ENCODE results near the gene TRNAU1AP. TPM values are rescaled to one million over a fixed set of nuclear protein-coding genes. Genes with fewer than 3 reads are reported as not detected.
A peak's percentile ranks its signal among the peaks of the same experiment; 100 is the strongest.
"Not testable (repeated sequence)": the region's sequence is repeated elsewhere in the genome, so short reads cannot be mapped to it uniquely, and the experiment has no call there.

Gene TRNAU1AP
- total RNA-seq, result 8.3 TPM

DNA sequence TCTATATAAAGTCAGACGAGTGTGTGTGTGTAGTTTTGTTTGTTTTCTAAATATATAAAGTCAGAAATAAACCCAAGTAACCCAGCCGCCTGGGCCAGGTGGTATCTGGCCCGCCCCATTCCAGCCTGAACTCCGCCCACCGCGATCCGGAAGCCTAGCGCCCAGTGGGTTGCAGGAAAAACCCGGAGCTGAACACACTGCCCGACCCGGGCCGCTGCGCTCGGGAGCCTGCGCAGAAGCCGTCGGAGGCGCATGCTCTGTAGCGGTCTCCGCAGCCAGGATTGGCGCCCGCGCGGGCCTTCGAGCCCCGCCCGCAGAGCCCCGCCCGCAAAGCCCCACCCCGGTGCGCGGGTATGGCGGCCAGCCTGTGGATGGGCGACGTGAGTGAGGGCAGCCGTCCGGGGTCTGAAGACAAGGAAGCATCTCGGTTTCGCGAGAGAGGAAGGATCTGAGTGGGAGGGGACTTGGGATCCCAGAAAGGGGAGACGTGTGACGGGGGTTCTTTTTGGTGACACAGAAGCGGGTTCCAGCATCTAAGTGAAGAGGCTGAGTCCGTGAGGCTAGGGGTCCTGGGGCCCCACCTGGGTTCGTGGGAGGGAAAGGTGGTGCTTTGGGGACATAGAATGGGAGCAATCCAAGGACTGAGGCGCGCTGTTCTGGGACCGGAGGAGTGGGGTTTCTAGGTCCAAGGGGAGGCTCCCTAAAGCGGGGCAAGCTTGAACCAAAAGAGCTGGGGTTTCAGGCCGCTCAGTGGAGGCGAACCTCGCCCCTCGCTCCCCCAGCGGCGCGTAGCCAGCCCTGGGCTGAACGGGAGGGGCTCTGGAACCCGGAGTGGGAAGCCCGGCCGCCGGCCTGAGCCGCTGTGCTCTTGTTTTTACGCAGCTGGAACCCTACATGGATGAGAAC is at the start of gene TRNAU1AP:
TSS of gene TRNAU1AP (plus strand) at position 328 of the 906 bp plus-strand sequence. CDS start at position 354, 26 bp downstream.
- DNase-seq (ENCODE audit: low spot score), result peak; percentile 97
- peak; percentile 98 for ATAC-seq

DNA sequence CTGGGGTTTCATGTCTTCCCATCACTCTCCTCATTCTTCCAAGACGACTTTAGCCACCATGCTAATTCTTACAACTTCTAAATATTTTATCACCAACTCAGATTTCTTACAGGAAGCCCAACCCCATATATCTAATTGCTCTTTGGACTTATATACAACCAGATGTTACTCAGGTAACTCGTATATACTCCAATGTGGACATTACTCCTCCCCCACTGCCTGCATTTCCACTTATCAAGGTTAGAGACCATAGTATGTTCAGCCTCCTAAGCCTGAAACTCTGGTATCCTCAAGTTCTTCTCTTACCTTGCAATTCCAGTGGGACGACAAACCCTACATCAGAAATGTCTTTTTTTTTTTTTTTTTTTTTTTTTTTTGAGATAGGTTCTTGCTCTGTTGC is 49.8 kb upstream of the TRNAU1AP start:
- DNase-seq (ENCODE audit: low spot score) (no peak), ATAC-seq (no peak)

DNA sequence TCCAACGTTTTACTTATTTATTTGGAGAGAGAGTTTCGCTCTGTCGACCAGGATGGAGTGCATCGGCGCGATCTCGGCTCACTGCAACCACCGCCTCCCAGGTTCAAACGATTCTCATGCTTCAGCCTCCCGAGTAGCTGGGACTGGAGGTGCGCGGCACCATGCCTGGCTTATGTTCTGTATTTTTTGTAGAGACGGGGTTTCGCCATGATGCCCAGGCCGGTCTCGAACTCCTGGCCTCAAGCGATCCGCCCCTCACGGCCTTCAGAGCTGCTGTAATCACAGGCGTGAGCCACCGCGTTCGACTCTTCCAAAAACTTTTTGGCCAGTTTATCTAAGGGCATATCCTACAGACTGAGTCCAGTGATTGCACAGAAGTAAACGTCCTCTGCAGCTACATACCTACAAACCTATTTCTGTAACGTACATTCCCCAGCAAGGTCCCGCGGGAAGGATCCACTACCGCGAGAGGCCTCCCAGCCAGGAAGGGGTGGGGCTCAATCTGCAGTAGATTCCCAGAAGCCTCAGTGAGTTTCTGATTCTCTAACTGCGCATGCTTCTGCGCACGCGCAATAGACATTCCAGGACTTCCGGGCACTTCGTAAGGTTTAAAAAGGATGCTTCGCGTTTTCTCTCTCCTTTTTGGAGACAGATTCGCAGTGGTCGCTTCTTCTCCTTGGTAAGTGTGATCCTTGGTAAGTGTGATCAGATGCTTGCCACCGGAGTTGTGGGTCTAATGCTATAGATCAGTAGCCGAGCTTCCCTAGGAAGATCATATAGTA is 47.3 kb upstream of the TRNAU1AP start, which contains the start of gene RCC1:
TSS of gene RCC1 (plus strand) at position 638 of the 782 bp plus-strand sequence. CDS start 23,824 bp downstream, outside the sequence.
- ATAC-seq, result peak; percentile 95
- peak; percentile 96 for DNase-seq (ENCODE audit: low spot score)

GRCh38 chr1:28506907-28507246 is 46.0 kb upstream of the TRNAU1AP start:
- ATAC-seq, result no peak
- no peak for DNase-seq (ENCODE audit: low spot score)

DNA sequence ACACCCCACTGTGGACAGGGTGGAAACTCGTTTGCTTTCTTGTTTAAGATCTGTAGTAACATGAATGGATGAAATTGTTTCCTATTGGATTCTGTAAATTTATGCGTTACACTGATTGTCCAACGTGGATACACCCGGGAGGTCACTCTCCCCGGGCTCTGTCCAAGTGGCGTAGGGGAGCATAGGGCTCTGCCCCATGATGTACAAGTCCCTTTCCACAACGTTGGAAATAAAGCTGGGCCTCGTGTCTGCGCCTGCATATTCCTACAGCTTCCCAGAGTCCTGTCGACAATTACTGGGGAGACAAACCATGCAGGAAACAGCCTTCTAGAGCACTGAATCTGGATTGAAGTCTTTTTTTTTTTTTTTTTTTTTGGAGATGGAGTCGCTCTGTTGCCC is 45.6 kb upstream of the TRNAU1AP start:
- no peak for ATAC-seq
- no peak for DNase-seq (ENCODE audit: low spot score)

DNA sequence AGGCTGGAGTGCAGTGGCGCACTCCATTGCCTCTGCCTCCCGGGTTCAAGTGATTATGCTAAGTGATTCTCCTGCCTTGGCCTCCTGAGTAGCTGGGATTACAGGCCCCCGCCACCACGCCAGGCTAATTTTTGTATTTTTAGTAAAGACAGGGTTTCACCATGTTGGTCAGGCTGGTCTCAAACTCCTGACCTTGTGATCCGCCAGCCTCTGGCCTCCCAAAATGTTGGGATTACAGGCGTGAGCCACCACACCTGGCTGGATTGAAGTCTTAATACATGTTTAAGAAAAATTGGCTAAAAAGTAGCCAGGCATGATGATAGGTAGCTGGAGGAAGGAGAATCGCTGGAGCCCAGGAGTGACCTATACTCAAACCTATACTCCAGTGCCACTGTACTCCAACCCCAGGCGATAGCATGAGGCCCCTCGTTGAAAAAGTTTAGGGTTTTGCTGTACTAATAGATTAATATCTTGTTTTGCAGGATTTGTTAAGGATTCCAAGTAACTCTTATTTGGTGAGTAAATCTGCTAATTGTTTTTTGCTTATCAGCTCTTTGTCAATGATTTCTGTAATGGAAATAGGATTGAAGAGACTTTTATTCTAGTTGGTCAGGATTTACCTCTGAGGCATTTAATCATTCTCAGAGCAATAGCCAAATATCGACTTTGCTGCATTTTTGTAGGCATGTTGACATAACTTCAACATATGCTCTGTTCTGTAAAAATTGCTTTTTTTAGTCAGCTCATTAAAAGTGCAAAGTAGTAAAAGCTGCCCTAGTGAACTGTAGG is 45.0 kb upstream of the TRNAU1AP start:
- no peak for ATAC-seq
- DNase-seq (ENCODE audit: low spot score), result no peak

DNA sequence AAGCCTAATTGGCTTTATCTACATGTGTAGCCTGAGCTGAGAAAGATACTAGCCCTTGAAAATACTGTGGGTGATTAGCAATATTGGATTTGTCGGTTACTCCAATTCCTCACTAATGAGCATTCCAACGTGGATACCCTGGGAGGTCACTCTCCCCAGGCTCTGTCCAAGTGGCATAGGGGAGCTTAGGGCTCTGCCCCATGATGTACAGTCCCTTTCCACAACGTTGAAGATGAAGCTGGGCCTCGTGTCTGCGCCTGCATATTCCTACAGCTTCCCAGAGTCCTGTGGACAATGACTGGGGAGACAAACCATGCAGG is 44.5 kb upstream of the TRNAU1AP start:
- ATAC-seq, result no peak
- DNase-seq (ENCODE audit: low spot score), result no peak

DNA sequence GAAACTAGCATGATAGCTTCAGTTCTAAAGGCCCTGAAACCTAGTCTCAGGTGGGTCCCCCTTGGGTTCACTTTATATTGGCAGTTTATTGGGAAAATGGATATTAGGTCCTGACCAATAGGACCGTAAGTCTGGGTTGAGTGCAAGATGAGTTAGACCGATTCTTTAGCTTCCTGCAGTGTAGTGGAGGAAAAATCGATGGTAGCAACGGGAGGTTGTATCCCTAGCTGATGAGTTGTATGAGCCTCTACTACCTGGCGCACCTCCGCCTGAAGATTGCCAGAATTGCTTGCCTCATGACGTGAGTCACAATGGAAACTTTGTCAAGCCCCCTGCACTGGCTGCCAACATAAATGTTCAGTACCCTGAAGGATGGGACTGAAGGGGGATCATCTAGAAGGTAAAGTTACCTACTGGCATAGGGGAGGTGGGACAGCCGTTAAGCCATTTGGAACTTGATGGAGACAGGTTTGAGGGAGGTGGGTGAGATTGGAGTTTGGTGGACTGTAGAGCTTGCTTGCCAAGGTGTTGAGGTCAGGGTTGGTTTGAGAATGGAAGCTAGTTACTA is 43.1 kb upstream of the TRNAU1AP start:
- no peak for DNase-seq (ENCODE audit: low spot score)
- no peak for ATAC-seq

DNA sequence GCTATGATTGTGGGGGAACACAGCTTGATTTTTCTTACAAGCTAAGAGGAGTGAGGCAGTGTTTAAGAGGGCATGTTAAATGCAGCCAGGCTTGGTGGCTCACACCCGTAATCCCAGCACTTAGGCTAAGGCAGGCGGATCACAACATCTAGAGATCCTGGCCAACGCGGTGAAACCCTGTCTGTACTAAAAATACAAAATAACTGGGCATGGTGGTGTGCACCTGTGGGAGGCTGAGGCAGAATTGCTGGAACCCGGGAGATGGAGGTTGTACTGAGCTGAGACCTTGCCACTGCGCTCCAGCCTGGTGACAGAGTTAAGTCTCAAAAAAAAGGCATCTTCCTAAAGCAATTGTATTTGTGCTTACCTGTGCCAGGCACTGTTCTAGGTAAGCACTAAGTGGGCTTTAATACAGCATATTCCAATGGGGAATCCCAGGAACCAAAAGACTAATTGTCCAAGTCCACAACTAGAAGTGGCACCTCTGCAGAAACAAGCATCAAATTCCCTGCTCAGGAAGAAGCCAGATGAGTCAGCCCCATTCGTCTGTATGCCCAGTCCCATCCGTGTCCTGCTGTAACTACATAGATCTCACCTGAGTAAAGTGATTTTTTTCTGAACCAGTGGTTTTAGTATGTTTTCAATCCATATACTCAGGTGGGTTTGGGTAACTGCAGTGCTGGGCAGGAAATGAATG is 42.5 kb upstream of the TRNAU1AP start:
- no peak for DNase-seq (ENCODE audit: low spot score)
- no peak for ATAC-seq

- ATAC-seq (no peak), DNase-seq (ENCODE audit: low spot score) (no peak)
Measured at GRCh38 chr1:28510970-28511440, 41.9 kb upstream of the TRNAU1AP start.

GRCh38 chr1:28512058-28512611 is 40.8 kb upstream of the TRNAU1AP start:
- ATAC-seq (no peak), DNase-seq (ENCODE audit: low spot score) (no peak)

- not testable (repeated sequence) for DNase-seq (ENCODE audit: low spot score); ATAC-seq
Measured at GRCh38 chr1:28514445-28514933, 38.4 kb upstream of the TRNAU1AP start.

- DNase-seq (ENCODE audit: low spot score), result no peak
- ATAC-seq, result no peak
Measured at GRCh38 chr1:28516518-28516956, 36.3 kb upstream of the TRNAU1AP start.

DNA sequence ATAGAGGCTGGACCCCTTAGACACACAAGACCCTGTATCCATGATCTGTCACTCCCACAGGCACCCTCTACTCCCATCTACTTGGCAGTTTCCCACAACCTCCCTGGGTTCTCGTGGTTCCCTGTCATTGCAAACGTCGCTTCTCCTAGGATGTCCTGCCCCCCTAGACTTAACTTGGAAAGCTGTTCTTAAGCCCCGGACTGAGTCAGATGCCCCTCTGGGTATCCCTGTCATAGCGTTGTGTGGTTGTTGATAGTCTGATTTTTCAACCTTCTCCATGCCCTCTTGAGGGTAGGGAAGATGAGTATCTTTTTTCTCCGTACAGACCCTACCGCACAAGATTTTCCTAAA is 35.3 kb upstream of the TRNAU1AP start:
- no peak for DNase-seq (ENCODE audit: low spot score)
- ATAC-seq, result peak; percentile 23

DNA sequence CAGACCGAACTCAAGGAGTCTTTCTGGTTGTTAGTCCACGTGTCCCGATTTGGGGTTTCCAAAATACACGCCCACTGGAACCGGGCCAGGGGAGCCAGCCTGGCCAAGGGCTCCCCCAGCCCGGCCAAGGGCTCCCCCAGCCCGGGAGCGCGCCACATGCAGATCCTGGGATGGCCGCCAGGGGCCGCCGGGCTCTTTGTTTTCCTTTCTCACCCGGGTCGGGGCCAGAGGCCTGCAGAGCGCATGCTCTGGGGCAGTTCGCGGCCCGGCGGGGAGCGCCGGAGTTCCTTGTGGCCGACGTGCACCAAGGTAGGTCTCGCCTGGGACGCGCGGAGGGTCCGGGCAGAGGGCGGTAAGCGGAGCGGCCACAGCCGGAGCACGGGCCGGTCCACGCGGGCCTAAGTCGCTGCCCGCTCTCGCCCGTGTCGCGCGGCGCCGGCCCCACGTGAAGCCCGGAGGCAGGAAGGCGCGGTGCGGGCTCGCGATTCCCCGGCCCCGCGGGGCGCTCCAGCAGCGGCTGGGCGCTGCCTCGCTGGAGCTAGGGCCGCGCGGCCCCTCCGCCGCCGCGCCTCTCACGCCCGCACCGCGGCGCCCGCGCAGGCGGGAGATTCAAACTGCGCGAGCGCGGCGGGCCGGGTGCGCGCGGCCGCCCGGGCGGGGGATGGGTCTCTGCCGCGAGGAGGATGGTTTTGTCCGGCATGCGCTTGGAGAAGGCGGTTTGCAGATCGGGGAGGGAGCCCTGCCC is 34.7 kb upstream of the TRNAU1AP start:
- DNase-seq (ENCODE audit: low spot score) (peak; percentile 91), ATAC-seq (peak; percentile 94)

DNA sequence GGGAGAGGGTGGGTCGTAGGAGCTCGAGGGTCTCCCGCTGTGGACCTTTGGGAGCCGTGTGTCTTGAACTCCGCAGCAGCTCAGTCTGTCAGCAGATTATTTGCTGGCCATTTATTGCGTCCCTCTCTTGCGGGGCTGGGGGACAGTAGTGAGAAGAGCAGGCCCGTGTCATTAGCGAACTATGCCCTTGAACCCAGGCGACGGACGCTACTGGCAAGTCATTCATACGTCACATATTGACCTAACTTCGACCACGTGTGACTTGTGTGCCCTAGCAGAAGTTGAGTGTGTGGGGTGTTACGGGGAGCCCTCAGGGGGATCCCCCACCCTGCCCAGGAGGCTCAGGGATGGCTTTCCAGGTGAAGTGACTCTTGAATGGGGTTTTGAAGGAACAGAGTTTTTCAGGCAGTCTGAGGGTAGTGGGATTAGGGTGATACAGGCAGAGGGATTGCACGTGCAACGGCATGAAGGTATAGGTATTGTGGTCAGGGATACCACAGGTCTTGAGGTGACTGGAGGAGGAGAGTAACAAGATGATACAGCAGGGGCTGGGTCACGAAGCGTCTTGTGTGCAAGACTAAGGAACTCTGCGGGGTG is 34.0 kb upstream of the TRNAU1AP start:
- ATAC-seq, result peak; percentile 8
- DNase-seq (ENCODE audit: low spot score), result peak; percentile 56

DNA sequence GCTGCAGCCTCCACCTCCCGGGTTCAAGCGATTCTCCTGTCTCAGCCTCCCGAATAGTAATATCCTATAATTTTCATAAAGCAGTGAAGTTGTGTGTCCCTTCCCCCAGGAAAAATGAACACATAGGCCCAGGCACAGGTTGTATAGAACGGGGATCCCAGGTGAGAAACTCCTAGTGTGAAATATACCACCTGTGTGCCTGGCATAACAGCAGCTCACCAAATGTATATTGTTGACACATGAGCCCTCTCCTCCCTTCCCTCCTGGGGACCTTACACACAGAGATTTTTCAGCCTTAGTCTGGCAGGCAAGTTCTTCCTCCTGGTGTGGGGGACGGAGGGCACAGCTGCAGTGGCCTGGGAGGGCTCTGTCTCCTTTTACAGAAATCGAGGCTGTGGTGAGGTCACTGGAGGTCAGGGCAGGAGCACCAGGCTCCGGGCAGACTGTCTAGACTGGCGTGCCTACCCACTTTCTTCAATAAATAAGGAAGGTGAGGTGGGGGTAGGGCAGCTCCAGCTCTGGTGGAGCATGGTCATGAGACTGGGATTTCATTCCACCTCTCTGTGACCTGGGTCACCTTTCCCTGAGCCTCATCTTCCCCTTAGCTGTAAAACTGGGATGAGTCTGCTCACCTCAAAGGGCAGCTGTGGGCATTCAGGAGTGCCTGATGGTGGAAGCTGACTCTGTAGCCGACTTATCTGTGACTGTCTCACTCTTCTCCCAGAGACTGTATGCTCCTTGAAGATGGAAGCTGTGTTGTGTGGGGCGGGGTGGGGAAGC is 32.7 kb upstream of the TRNAU1AP start:
- DNase-seq (ENCODE audit: low spot score) (no peak), ATAC-seq (no peak)

- not testable (repeated sequence) for ATAC-seq; DNase-seq (ENCODE audit: low spot score)
Measured at GRCh38 chr1:28520796-28521195, 32.1 kb upstream of the TRNAU1AP start.

Data from left lobe of liver (tissue), 2 donors.